Measurements from ENCODE around the gene RRBP1.

RRBP1 gene

GRCh38 chr20:17648315-17648646 lies 33.8 kb downstream of the RRBP1 start:
- Histone ChIP-seq H2AFZ (ENCODE audit: low read length) (no peak overlapping the region), H3K9ac (ENCODE audit: low read length) (no peak overlapping the region), H3K36me3 (ENCODE audit: insufficient read depth, low read length) (peaks cover 9% of the 10 kb centered on the region; the same call in 1 of the 2 replicates), H4K20me1 (ENCODE audit: insufficient read depth, low read length) (no peaks in the 10 kb centered on the region), H3K4me2 (ENCODE audit: low read length) (no peak overlapping the region; the same call in 1 of the 2 replicates), H3K27ac (ENCODE audit: low read depth, low read length, poor library complexity, severe bottlenecking) (peak overlapping the region; percentile 6), H3K4me1 (ENCODE audit: insufficient read depth, low read length, severe bottlenecking) (peaks cover 87% of the 10 kb centered on the region), H3K4me3 (ENCODE audit: low read depth, low read length, poor library complexity, severe bottlenecking) (no peak overlapping the region), H3K27me3 (ENCODE audit: insufficient read depth, low read length) (no peaks in the 10 kb centered on the region), H3K9me3 (ENCODE audit: low read length) (no peaks in the 10 kb centered on the region), H3K9me2 (ENCODE audit: low read depth, low read length) (no peaks in the 10 kb centered on the region), H3K79me2 (ENCODE audit: insufficient read depth, low read length) (no peaks in the 10 kb centered on the region), H3F3A (ENCODE audit: insufficient read depth, low read length) (no peaks in the 10 kb centered on the region)
- TF ChIP-seq CTCF (IDR thresholded peaks at IDR 0.05; ENCODE audit: low read length) (no peak), EZH2 (IDR thresholded peaks at IDR 0.05; ENCODE audit: borderline replicate concordance, low read length) (no peak)

DNA sequence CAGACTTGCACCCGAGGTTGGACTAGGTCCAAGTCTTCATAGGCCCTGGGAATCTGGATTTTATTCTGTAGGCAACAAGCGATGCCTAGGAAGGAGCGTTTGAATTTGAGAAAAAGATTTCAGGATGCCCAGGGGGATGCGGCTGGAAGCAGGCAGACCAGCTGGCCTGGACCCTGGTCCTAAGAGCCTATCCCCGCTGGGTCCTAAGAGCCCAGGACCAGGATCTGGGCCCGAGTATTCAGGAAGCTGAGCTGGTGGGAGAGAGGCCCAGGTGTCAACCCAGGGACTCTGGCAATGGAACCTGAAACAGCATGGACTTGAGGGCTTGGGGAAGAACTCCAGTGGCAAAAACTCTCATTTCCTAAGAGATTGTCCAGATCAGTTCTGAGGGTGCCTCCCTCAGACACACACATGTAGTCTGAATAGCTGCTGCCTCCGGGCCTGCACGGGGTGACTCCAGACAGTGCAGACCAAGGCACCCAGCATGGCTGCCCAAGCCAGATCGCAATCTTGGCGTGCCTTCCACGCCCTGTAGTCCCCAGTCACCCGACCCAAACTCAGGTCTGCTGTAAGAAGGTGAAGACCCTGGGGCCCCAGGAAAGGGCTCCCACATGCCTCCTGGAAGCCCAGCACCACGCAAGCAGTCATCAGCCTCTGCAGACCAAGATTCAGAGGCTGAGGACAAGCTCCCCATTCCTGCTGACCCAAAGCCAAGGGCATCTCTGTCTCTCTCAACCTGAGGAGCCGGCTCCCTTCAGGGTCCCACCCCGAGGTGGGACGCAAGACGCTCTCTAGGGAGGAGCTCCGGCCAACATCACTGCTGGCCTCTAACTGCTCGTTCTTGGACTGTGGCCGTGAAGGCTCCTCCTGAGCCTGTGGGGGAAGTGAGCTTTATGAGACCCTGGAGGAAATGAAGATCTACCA lies 34.4 kb downstream of the RRBP1 start:
- Histone ChIP-seq H3K27me3 (ENCODE audit: insufficient read depth, low read length) (no peaks in the 10 kb centered on the region), H3K4me3 (ENCODE audit: low read depth, low read length, poor library complexity, severe bottlenecking) (no peak overlapping the region), H3K9me2 (ENCODE audit: low read depth, low read length) (no peaks in the 10 kb centered on the region), H3K4me2 (ENCODE audit: low read length) (no peak overlapping the region; the same call in 1 of the 2 replicates), H4K20me1 (ENCODE audit: insufficient read depth, low read length) (no peaks in the 10 kb centered on the region), H3K79me2 (ENCODE audit: insufficient read depth, low read length) (no peaks in the 10 kb centered on the region), H3K36me3 (ENCODE audit: insufficient read depth, low read length) (peaks cover 9% of the 10 kb centered on the region; the same call in 1 of the 2 replicates), H3K9me3 (ENCODE audit: low read length) (no peaks in the 10 kb centered on the region), H2AFZ (ENCODE audit: low read length) (no peak overlapping the region), H3K27ac (ENCODE audit: low read depth, low read length, poor library complexity, severe bottlenecking) (peak overlapping the region; percentile 6), H3K9ac (ENCODE audit: low read length) (no peak overlapping the region), H3K4me1 (ENCODE audit: insufficient read depth, low read length, severe bottlenecking) (peaks cover 83% of the 10 kb centered on the region), H3F3A (ENCODE audit: insufficient read depth, low read length) (no peaks in the 10 kb centered on the region)
- TF ChIP-seq CTCF (IDR thresholded peaks at IDR 0.05; ENCODE audit: low read length), result no peak
- TF ChIP-seq EZH2 (IDR thresholded peaks at IDR 0.05; ENCODE audit: borderline replicate concordance, low read length), result no peak

DNA sequence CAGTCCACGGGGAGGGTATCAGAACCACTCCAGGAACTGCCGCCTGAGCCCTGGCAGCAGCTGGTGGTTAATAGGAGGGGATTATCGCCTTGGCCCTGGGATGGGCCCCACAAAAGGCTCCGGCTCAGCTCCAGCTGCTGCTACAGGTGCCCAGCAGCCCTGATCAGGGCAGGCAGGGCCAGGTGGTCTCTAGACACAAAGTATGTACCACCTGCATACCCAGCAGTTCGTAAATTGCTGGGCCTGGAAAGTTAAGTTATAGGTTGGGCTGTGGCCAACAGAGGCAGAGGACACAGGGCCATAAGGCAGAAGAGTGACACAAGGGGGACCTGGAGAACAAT lies 35.1 kb downstream of the RRBP1 start:
- Histone ChIP-seq H3K9me2 (ENCODE audit: low read depth, low read length) (no peaks in the 10 kb centered on the region), H3K27ac (ENCODE audit: low read depth, low read length, poor library complexity, severe bottlenecking) (no peak overlapping the region), H3K4me3 (ENCODE audit: low read depth, low read length, poor library complexity, severe bottlenecking) (no peak overlapping the region), H3K9me3 (ENCODE audit: low read length) (no peaks in the 10 kb centered on the region), H2AFZ (ENCODE audit: low read length) (no peak overlapping the region), H3K4me1 (ENCODE audit: insufficient read depth, low read length, severe bottlenecking) (peaks cover 76% of the 10 kb centered on the region), H3K79me2 (ENCODE audit: insufficient read depth, low read length) (no peaks in the 10 kb centered on the region), H3F3A (ENCODE audit: insufficient read depth, low read length) (no peaks in the 10 kb centered on the region), H3K27me3 (ENCODE audit: insufficient read depth, low read length) (no peaks in the 10 kb centered on the region), H3K4me2 (ENCODE audit: low read length) (no peak overlapping the region), H4K20me1 (ENCODE audit: insufficient read depth, low read length) (no peaks in the 10 kb centered on the region), H3K9ac (ENCODE audit: low read length) (no peak overlapping the region), H3K36me3 (ENCODE audit: insufficient read depth, low read length) (peaks cover 9% of the 10 kb centered on the region; the same call in 1 of the 2 replicates)
- no peak for TF ChIP-seq CTCF (IDR thresholded peaks at IDR 0.05; ENCODE audit: low read length)
- no peak for TF ChIP-seq EZH2 (IDR thresholded peaks at IDR 0.05; ENCODE audit: borderline replicate concordance, low read length)

All from OCI-LY1 (cell line).